Measurements from ENCODE around the gene JHY.

The JHY gene

GRCh38 chr11:122872046-122872445, 10.5 kb upstream of the JHY start:
- DNase-seq: no peak

DNA sequence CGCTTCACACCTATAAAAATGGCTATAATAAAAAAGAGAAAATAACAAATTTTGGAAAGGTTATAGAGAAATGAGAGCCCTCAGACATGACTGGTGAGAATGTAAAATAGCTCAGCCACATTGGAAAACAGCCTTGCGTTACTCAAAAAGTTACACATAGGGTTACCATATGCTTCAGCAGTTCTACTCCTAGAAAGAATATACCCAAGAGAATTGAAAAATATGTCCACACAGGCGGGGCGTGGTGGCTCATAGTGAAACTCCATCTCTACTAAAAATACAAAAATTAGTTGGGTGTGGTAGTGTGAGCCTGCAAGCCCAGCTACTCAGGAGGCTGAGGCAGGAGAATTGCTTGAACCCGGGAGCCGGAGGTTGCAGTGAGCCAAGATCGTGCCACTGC, 7.6 kb upstream of the JHY start:
- DNase-seq: no peak

- no peak for DNase-seq
Observed at GRCh38 chr11:122877732-122878131, 4.8 kb upstream of the JHY start.

DNA sequence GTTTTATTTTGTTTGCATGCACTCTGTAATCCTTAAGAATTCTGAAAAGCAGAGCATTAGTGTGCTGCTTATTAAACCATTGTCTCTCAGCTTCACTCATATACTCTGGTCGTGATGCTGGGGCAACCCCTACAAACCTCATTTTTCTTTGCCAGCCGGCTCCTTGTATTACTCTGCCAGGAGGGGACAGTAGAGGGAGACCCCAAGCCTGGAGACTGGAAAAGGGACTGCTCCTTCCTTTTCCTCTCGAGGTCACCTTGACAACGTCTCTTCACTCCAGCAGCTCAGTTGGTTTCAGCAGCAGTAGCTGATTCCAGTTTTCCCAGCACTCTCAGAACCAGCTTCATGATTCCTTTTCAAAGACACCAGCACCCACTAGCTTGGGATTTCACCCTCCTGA, 2.8 kb upstream of the JHY start:
- DNase-seq: no peak

GRCh38 chr11:122882857-122883645, 492 bp downstream of the JHY start:
- no peak for DNase-seq

- no peak for DNase-seq
Observed at GRCh38 chr11:122883646-122883979, 1.1 kb downstream of the JHY start.

GRCh38 chr11:122888162-122888561, 5.6 kb downstream of the JHY start:
- DNase-seq: no peak

GRCh38 chr11:122893131-122893530, 10.6 kb downstream of the JHY start:
- DNase-seq: no peak

- no peak for DNase-seq
Observed at GRCh38 chr11:122895563-122895962, 13.0 kb downstream of the JHY start.

DNA sequence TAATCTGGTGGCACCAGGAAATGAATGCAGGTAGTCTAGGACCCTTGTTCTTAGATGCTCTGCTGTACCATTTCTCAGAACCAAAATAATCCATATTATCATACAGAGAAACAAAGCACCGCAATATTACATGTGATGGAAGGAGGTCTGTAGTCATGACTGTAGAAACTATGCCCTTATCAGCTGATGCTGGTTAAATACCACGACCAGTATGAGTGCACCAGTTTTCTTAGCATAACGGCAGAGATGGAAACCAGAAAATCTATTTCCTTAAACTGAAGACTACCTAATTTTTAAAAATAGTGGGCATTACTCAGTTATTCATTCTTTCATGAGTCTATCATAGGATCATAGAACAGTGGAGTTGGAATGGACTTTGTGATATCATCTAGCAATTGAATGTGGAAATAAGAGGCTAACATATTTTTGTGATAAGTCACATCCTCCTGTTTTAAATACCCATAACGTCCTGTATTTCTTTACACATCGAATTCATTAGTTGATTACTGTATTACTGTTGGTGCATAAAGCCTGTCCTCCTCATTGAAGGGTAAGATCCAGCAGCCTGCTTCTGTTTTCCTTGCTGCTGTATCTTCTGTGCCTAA, 15.1 kb downstream of the JHY start:
- no peak for DNase-seq

DNA sequence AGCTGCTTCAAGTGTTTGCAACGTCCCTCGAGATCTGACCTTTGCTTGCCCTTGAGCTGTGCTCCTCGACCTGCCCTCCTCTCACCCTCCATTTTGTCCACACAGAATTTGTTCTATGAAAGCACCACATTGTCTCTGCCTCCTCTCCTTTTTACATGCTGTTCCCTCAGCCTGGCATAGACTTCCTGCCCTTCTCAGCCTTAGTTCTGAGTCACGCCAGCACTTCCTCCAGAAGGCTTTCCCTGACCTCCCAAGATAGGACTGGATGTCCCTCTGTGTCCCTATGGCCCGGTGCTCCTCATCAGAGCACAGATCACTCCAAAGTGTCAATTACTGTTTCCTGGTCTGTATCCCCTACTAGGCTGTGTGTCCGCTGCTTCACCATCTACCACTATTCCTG, 16.2 kb downstream of the JHY start:
- DNase-seq: no peak

DNA sequence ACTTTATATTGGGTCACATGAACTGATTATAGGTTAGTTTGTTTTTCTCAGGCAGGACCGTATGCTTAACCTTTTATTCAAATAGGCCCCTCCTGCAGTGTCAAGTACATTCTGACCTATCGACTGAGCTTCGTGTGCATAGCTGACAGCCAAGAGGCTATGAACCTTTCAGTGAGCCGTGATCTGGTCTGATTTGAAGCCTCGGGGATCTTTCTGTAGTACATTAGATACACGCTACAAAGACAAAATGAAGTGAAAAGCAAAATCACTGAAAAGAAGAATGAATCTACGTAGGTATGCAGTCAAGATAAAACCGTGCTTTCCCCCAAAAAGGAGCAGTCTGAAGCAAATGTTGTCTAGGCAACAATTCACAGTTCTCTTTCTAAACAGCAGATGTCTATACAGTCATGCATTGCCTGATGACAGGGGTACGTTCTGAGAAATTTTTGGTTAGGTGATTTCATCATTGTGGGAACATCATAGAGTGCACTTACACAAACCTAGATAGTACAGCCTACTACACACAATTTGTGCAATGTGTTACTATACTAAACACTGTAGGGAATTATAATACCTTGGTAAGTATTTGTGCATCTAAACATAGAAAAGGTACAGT, 18.1 kb downstream of the JHY start:
- DNase-seq: no peak

GRCh38 chr11:122902951-122903350, 20.4 kb downstream of the JHY start:
- DNase-seq: no peak

- no peak for DNase-seq
Observed at GRCh38 chr11:122910775-122911174, 28.2 kb downstream of the JHY start.

GRCh38 chr11:122917311-122917710, 34.8 kb downstream of the JHY start:
- no peak for DNase-seq

- no peak for DNase-seq
Observed at GRCh38 chr11:122918734-122919133, 36.2 kb downstream of the JHY start.

DNA sequence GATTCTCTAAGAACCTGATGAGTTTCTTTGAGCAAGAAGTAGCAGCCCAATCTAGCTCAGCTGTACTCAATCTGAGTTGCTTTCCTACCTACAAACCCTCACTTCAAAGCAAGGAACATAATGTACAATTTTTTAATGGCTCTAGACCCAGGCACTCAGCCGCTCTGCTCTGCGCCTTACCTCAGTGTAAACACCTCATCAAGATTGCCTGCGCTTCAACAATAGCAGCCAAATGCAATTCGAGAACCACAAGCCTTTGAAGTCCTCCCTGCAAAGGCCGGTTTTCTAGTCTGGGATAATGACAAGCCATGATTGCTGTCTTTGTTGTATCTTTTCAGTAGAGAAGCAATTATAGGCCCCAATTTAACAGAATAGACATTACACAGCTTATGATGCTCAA, 38.0 kb downstream of the JHY start:
- DNase-seq: no peak

- no peak for DNase-seq
Observed at GRCh38 chr11:122922893-122923292, 40.3 kb downstream of the JHY start.

DNA sequence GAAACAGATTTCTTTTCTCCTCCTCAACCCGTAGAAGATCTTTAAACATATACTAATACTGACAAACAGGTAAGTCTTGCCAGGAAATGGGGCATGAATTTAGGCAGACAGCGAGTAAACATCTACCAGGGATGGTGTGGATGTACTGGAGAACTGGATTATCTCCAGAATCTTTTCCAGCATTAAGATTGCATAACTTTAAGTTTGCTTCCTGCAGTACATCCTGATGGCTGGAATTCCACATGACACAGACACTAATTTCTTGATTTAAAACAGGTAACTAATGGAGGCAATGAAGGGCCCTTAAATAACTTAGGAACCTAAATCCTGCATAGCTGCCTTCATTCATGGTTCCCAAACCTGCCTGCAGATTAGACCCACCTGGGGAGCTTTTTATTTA, 40.7 kb downstream of the JHY start:
- no peak for DNase-seq

DNA sequence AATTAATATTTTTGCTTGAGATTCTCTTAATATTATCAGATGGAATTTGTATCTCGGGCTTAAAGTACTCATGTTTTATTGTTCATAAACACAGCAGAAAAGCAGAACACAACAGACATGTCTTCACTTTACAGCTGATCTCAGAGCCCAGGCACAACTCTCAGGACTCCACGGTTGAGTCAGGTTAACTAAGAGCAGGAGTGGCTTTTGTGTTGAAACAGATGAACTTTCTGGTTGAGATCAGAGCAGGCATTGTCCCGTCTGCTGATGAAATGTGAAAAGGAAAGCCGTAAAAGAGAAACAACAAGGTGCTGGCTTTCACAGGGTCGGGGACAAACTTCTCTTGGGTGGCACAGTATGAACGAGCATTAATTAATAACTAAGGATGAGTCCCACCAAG, 49.0 kb downstream of the JHY start:
- no peak for DNase-seq

DNA sequence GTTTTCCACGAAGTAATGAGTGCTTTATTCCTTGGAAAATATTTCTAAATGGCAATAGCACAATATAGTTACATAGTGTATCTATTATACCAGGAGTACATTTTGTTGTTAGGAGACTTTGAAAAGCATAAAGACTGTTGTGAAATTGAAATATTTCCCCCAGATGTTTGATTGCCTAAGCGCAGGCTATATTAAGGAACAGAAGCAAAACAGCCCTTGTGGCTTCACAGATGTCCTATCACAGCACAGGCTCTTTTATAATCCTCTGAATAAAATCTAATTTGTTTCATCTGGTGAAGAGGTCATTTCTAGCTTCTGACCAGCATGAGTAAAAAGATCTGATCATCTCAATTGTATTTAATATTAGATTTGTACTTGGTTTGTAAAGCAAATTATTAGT, 50.9 kb downstream of the JHY start:
- no peak for DNase-seq

DNA sequence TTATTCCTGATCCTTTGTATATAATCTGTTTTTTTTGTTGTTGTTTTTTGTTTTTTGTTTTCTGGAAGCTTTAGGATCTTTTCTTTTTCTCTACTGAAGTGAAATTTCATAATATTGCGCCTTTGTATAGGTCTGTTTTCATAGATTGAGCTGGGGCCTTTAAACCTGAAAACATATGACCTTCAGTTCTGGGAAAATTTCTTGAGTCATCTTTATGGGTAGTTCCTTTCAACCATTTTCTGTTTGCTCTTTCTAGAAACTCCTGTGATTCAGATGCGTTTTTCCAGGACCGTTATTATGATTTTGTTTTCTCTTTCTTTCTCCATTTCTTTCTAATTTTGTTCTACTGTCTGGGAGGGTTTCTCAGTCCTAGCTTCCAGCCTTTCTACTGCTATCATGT, 55.4 kb downstream of the JHY start:
- no peak for DNase-seq

DNA sequence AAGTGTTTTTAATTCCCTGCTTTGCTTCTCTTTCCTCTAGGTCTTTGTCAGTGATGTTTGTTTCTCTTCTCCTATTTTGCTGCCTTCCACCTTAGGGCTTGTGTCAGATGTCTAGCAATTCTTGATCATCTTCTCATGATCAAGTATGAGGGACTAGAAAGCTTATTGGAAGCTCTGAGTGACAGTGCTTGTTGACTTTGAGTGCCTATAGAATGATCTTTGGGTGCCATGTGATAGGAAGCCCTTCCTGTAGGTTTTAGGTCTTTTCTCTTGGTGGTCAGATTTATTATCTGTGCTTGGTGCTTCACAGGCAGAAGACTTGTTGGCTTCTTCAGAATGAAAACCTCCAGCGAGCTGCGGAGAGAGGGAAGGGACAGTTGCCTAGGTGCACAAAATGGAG, 56.0 kb downstream of the JHY start:
- no peak for DNase-seq

DNA sequence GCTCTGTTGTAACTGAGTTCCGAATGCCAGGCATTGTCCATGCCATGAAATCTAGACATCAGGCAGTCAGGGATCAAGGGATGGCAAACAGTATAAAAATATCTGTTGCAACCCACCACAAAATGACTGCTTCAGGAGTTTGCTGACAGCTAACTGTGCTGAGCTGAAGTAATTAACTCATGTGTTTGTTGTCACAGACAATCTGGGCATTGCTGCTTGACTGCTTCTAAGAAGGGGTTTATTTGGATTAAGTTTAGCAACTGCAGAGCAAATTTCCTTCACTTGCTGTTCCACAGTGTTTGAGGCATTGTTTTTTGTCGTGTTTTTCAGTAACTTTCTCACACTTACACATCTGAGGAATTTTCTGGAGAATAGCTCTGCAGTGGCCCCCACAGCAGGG, 68.7 kb downstream of the JHY start:
- no peak for DNase-seq

DNA sequence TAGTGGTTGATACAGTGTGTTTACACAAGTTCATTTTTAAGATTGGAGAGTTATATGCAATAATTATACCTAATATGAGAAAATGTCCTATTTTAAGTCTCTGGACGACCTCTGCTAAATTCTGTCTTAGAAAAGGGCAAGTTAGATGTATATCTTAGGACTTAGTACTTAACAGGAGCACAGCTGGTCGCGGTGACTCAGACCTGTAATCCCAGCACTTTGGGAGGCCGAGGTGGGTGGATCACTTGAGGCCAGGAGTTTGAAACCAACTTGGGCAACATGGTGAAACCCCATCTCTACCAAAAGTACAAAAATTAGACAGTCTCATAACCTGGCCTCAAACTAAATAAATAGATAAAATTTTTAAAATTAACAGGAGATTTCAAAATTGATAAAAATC, 71.9 kb downstream of the JHY start:
- DNase-seq: no peak

All from midbrain (tissue), 1 donor.